Measurements from ENCODE around the gene ACADL.

Gene ACADL

DNA sequence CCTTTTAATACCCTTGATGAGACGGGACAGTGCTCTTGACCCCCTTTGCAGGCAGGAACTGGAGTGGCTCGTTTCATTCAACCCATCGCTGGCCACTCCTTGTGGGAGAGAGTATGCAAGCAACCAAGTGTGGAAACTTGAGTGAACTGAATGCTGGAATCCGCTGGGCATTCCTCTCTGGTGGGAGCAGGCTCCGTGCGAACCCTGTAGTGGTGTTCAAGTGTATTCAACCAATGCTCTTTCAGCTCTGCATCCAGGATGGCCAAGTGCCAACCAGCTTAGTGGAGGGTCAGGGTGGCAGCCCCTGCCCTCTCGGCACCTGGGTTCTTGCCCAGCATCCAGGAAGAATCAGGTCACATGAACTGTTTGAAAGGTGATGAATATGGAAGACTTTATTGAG, 3.3 kb upstream of the ACADL start:
- DNase-seq (ENCODE audit: low read depth, low spot score), result no peak
- H3K4me3 ChIP-seq (ENCODE audit: insufficient read length, low read depth), result no peak overlapping the region
- TF ChIP-seq YY1 (IDR thresholded peaks at IDR 0.05; ENCODE audit: insufficient read depth, insufficient read length) (no peak), SUZ12 (IDR thresholded peaks at IDR 0.05; ENCODE audit: extremely low read depth, insufficient read depth, insufficient read length) (no peak), ZNF274 (IDR thresholded peaks at IDR 0.05; ENCODE audit: low read depth, low read length) (no peak)

GRCh38 chr2:210227290-210228088, 2.2 kb upstream of the ACADL start:
- TF ChIP-seq ZNF274 (IDR thresholded peaks at IDR 0.05; ENCODE audit: low read depth, low read length) (no peak), SUZ12 (IDR thresholded peaks at IDR 0.05; ENCODE audit: extremely low read depth, insufficient read depth, insufficient read length) (no peak)
- H3K4me1 ChIP-seq (ENCODE audit: insufficient read depth, insufficient read length), result no peaks in the 10 kb centered on the region
- no peaks in the 10 kb centered on the region for H3K36me3 ChIP-seq (ENCODE audit: insufficient read depth, insufficient read length, low read length)
- H3K9me3 ChIP-seq (ENCODE audit: insufficient read depth, low read length), result no peaks in the 10 kb centered on the region
- DNase-seq (ENCODE audit: low read depth, low spot score), result no peak
- H3K4me3 ChIP-seq (ENCODE audit: insufficient read length, low read depth), result no peak overlapping the region
- H3K27me3 ChIP-seq (ENCODE audit: insufficient read depth, insufficient read length), result peaks cover 23% of the 10 kb centered on the region
- H3K9ac ChIP-seq (ENCODE audit: insufficient read length, low read depth), result no peak overlapping the region

More for the DNA sequence above, 3.3 kb upstream of the ACADL start:
- H3K36me3 ChIP-seq (ENCODE audit: insufficient read depth, insufficient read length, low read length), result no peaks in the 10 kb centered on the region
- H3K9ac ChIP-seq (ENCODE audit: insufficient read length, low read depth), result no peak overlapping the region
- H3K9me3 ChIP-seq (ENCODE audit: insufficient read depth, low read length), result no peaks in the 10 kb centered on the region
- H3K4me1 ChIP-seq (ENCODE audit: insufficient read depth, insufficient read length), result no peaks in the 10 kb centered on the region
- H3K27me3 ChIP-seq (ENCODE audit: insufficient read depth, insufficient read length), result peaks cover 23% of the 10 kb centered on the region

- no peak for TF ChIP-seq SUZ12 (IDR thresholded peaks at IDR 0.05; ENCODE audit: extremely low read depth, insufficient read depth, insufficient read length)
- TF ChIP-seq YY1 (IDR thresholded peaks at IDR 0.05; ENCODE audit: insufficient read depth, insufficient read length), result no peak
- TF ChIP-seq ZNF274 (IDR thresholded peaks at IDR 0.05; ENCODE audit: low read depth, low read length), result no peak
- H3K4me1 ChIP-seq (ENCODE audit: insufficient read depth, insufficient read length), result no peaks in the 10 kb centered on the region
- H3K4me3 ChIP-seq (ENCODE audit: insufficient read length, low read depth), result no peak overlapping the region
- peaks cover 23% of the 10 kb centered on the region for H3K27me3 ChIP-seq (ENCODE audit: insufficient read depth, insufficient read length)
- H3K9ac ChIP-seq (ENCODE audit: insufficient read length, low read depth), result no peak overlapping the region
- no peak for DNase-seq (ENCODE audit: low read depth, low spot score)
- no peaks in the 10 kb centered on the region for H3K36me3 ChIP-seq (ENCODE audit: insufficient read depth, insufficient read length, low read length)
- no peaks in the 10 kb centered on the region for H3K9me3 ChIP-seq (ENCODE audit: insufficient read depth, low read length)
Measured at GRCh38 chr2:210226223-210226622, 976 bp upstream of the ACADL start.

- TF ChIP-seq SUZ12 (IDR thresholded peaks at IDR 0.05; ENCODE audit: extremely low read depth, insufficient read depth, insufficient read length) (no peak), YY1 (IDR thresholded peaks at IDR 0.05; ENCODE audit: insufficient read depth, insufficient read length) (no peak), ZNF274 (IDR thresholded peaks at IDR 0.05; ENCODE audit: low read depth, low read length) (no peak)
- no peak for DNase-seq (ENCODE audit: low read depth, low spot score)
- Histone ChIP-seq H3K9ac (ENCODE audit: insufficient read length, low read depth) (peak overlapping the region; percentile 74), H3K9me3 (ENCODE audit: insufficient read depth, low read length) (no peaks in the 10 kb centered on the region), H3K27me3 (ENCODE audit: insufficient read depth, insufficient read length) (peaks cover 23% of the 10 kb centered on the region), H3K4me1 (ENCODE audit: insufficient read depth, insufficient read length) (no peaks in the 10 kb centered on the region), H3K4me3 (ENCODE audit: insufficient read length, low read depth) (peak overlapping the region; percentile 61), H3K36me3 (ENCODE audit: insufficient read depth, insufficient read length, low read length) (no peaks in the 10 kb centered on the region)
Measured at GRCh38 chr2:210224591-210224940, 681 bp downstream of the ACADL start.

DNA sequence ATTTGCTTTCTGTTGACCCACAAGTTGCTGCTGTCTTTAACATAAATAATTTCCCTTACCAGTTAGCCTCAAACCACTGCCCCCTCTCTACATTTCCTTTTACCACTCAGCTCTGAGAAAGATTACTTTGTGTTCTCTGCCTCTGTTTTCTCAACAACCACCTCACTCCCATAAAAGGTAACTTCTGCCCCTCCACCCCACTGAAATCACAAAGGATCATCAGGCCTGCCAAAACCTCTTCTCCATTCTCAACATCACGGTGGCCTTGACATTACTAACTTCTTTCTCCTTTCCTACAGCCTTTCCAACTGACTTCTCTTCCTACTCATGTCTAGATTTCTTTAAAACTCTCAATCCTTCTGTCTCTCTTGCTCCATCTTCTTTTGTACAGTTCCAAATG, 10.1 kb downstream of the ACADL start:
- DNase-seq (ENCODE audit: low read depth, low spot score), result no peak
- H3K36me3 ChIP-seq (ENCODE audit: insufficient read depth, insufficient read length, low read length), result no peaks in the 10 kb centered on the region
- H3K9me3 ChIP-seq (ENCODE audit: insufficient read depth, low read length), result no peaks in the 10 kb centered on the region
- no peak overlapping the region for H3K9ac ChIP-seq (ENCODE audit: insufficient read length, low read depth)
- no peak overlapping the region for H3K4me3 ChIP-seq (ENCODE audit: insufficient read length, low read depth)
- H3K4me1 ChIP-seq (ENCODE audit: insufficient read depth, insufficient read length), result no peaks in the 10 kb centered on the region
- TF ChIP-seq YY1 (IDR thresholded peaks at IDR 0.05; ENCODE audit: insufficient read depth, insufficient read length), result no peak
- no peak for TF ChIP-seq ZNF274 (IDR thresholded peaks at IDR 0.05; ENCODE audit: low read depth, low read length)
- no peak for TF ChIP-seq SUZ12 (IDR thresholded peaks at IDR 0.05; ENCODE audit: extremely low read depth, insufficient read depth, insufficient read length)
- no peaks in the 10 kb centered on the region for H3K27me3 ChIP-seq (ENCODE audit: insufficient read depth, insufficient read length)

DNA sequence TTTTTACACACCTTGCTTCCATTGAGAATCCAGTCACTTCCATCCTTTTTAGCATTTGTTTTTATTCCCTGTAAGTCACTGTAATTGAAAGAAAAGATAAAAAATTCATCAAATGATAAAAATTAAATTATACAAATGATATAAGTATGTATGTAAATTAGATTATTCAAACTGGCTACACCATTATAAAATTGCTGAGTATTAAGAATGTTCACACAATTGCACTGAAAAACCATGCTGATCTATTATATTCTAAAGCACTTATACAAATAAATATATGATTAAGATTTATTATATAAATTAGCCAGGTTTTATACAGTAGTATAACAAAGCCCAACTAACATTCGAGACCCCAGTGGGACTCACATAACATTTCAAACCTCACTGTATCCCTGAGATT, 15.1 kb downstream of the ACADL start:
- no peaks in the 10 kb centered on the region for H3K9me3 ChIP-seq (ENCODE audit: insufficient read depth, low read length)
- H3K4me3 ChIP-seq (ENCODE audit: insufficient read length, low read depth), result no peak overlapping the region
- no peak for TF ChIP-seq SUZ12 (IDR thresholded peaks at IDR 0.05; ENCODE audit: extremely low read depth, insufficient read depth, insufficient read length)
- TF ChIP-seq YY1 (IDR thresholded peaks at IDR 0.05; ENCODE audit: insufficient read depth, insufficient read length), result no peak
- no peak for TF ChIP-seq ZNF274 (IDR thresholded peaks at IDR 0.05; ENCODE audit: low read depth, low read length)
- H3K36me3 ChIP-seq (ENCODE audit: insufficient read depth, insufficient read length, low read length), result no peaks in the 10 kb centered on the region
- DNase-seq (ENCODE audit: low read depth, low spot score), result no peak
- no peak overlapping the region for H3K9ac ChIP-seq (ENCODE audit: insufficient read length, low read depth)
- H3K4me1 ChIP-seq (ENCODE audit: insufficient read depth, insufficient read length), result no peaks in the 10 kb centered on the region
- H3K27me3 ChIP-seq (ENCODE audit: insufficient read depth, insufficient read length), result no peaks in the 10 kb centered on the region

DNA sequence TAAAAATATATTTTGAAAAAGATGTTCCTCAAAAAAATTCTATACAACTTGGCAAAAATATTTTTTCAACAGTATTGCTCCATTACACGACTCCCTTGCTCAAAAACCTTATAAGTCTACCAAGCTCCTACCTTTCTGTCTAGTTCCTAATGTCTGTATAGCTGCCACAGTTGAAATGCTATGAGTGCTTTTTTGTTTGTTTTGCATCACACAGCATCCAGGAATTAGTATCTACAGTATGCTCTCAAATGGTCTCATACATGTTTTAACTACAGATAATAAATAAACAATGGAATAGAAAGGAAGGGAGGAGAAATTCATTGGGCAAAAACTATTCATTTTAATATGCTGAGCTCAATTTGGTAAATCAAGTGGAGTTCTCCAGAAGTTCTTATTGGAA, 17.3 kb downstream of the ACADL start:
- no peak for TF ChIP-seq SUZ12 (IDR thresholded peaks at IDR 0.05; ENCODE audit: extremely low read depth, insufficient read depth, insufficient read length)
- no peak for TF ChIP-seq YY1 (IDR thresholded peaks at IDR 0.05; ENCODE audit: insufficient read depth, insufficient read length)
- TF ChIP-seq ZNF274 (IDR thresholded peaks at IDR 0.05; ENCODE audit: low read depth, low read length), result no peak
- Histone ChIP-seq H3K36me3 (ENCODE audit: insufficient read depth, insufficient read length, low read length) (no peaks in the 10 kb centered on the region), H3K9me3 (ENCODE audit: insufficient read depth, low read length) (no peaks in the 10 kb centered on the region), H3K4me1 (ENCODE audit: insufficient read depth, insufficient read length) (no peaks in the 10 kb centered on the region), H3K27me3 (ENCODE audit: insufficient read depth, insufficient read length) (no peaks in the 10 kb centered on the region), H3K9ac (ENCODE audit: insufficient read length, low read depth) (no peak overlapping the region), H3K4me3 (ENCODE audit: insufficient read length, low read depth) (no peak overlapping the region)
- DNase-seq (ENCODE audit: low read depth, low spot score), result no peak

Measured in NT2/D1 (cell line).